Measurements from ENCODE around the gene ANO5. TPM values are rescaled to one million over a fixed set of nuclear protein-coding genes. Genes with fewer than 3 reads are reported as not detected.
"Not testable (repeated sequence)": the region's sequence is repeated elsewhere in the genome, so short reads cannot be mapped to it uniquely, and the experiment has no call there.

Gene ANO5
- total RNA-seq, 1 donor, result 0.54 TPM

DNA sequence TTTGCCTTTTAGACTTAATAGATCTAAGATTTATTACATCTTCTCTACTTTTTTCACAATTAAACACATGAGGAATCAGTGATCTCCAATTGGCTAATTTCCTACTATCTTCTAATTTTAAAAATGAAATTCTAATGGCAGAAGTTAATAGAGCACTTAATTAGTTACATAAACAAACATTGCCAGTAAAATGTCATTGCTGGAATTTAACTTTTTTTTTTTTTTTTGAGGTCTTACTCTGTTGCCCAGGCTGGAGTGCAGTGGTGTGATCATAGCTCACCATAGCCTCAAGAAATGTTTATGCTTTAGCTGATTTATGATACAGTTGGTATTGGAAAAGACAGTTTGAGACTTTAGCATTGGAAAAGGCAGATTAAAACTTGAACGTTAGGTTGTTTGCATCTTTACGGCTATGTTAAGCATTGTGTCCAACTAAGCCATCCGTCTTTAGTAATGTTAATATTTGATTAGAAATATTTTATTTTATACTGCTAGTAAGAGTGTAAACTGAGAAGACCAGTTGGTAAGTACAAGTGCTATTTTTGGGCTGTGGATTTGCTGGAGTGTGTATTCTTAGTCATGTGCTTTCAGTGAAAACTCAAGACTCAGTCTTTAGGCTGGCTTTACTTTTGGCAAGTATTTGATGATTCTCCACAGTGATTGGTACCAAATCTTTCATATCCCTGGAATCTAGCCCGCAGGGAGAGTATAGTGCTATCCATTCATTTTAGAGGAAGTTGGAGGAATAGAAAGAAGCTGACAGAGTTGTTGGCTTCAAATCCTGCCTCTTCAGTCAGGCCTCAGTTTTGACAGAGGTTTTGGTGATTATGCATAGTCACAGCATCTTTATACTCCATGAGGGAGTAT, 4.5 kb downstream of the ANO5 start:
- no peak for DNase-seq (ENCODE audit: low read depth in 2 of 3, low spot score in 2 of 3)

DNA sequence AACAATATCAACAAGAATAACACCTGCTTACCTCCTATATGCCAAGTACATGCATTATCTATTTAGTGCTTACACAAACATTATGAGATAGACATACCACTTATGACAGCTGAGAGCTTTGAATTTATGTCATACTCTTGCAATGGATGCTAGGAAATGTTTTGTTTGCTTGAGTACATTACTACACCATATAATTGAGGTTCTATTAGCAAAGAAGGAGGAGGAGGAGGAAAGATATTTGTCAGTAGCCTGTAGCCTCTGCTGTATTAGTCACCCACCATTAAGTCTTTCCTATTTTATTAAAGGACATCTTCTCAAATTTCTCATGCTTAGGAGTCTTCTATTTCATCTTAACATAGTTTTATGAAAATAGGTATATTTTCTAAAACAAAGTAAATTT, 6.4 kb downstream of the ANO5 start:
- no peak for DNase-seq (ENCODE audit: low read depth in 2 of 3, low spot score in 2 of 3)

DNA sequence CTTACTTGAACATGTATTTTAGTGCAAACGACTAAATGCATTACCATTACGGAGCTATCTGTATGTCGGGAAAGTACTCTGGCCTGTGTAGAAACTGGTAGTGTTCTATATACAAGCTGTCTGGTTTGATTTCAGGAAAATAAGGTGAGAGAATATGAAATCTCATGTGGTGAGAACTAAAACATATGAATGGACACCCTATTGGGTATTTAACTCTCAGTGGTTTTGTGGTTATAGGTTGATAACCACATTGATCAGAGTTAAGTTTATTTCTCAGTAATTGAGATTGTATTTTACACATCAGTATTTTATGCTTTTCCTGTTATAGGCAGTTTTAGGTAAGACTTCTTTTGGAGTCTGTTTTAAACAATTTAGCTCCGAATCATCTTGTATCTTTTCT, 10.4 kb downstream of the ANO5 start:
- no peak for DNase-seq (ENCODE audit: low read depth in 2 of 3, low spot score in 2 of 3)

DNA sequence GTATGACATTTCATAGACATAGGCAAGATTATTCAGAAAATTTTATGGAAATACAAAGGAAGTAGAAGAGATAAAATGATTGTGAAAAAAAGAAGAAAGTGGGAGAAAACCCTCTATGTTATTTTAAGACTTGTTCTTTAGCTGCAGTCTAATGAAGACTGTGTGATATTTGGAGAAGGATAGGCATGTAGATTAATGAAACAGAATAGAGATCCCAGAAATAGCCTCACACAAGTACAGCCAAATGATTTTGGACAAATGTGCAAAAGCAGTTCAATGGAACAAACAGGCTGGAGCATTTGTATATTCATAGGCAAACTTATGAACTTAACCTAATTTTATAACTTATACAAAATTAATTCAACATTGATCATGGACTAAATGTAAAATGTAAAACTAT, 14.3 kb downstream of the ANO5 start:
- DNase-seq (ENCODE audit: low read depth in 2 of 3, low spot score in 2 of 3), result no peak

DNA sequence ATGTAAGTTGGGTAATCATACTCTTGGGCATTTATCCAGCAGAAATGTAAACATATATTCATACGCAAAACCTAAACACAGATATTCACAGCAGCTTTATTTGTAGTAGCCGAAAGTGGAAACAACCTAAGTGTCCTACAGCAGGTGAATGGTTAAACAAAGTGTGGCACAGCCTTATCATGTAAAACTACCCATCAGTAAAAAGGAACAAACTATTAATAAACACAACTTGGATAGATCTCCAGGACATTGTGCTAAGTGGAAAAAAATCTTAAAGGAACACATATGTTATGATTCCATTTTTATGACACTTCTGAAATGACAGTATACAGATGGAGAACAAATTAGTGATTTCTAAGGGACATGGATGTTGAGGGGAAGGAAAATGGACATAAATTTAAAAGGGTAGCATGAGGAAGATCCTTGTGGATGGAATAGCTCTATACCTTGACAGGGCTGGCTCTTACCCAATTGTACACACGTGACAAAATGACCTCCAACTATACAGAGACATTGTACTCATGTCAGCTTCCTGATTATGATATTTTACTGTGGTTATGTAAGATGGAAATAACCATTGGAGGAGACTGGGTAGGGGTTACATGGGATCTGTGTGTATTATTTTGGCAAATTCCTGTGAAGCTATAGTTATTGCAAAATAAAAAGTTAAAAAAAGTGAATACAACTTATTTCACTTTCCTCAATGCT, 15.4 kb downstream of the ANO5 start:
- no peak for DNase-seq (ENCODE audit: low read depth in 2 of 3, low spot score in 2 of 3)

DNA sequence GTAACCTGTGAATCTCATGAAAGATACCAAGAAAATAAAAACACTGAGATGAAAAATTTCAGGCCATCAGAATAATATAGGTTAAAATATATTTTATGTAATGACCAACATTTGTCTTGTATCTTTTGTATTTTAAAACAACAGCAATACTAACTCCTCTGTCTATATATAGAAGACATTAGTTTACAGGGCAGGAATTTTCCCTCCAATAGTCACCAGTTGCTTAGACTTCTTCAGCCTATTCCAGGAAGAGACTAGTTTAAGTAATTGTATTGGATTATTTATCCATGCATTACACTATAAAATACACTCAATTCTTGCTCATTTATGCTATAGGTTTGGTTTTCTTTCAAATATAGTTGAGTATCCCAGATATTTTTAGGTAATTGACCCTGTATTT, 24.1 kb downstream of the ANO5 start:
- no peak for DNase-seq (ENCODE audit: low read depth in 2 of 3, low spot score in 2 of 3)

DNA sequence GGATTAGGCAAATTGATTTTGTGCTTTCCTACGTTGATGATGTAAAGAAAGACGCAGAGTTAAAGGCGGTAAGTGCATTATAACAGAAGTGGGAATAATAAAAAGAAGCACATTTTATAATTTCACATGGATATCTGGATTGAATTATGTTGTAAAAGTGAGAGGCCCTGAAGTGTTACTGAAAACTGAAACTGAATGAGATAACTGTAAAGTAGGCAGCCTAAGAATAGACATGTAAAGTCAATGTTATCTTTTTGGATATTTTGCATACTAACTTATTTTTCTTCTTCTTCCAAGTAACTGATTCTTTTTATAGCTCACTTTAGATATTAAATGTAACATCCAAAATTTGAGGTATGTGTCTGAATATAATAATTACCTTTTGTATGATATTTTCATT, 28.3 kb downstream of the ANO5 start:
- DNase-seq (ENCODE audit: low read depth in 2 of 3, low spot score in 2 of 3), result no peak

DNA sequence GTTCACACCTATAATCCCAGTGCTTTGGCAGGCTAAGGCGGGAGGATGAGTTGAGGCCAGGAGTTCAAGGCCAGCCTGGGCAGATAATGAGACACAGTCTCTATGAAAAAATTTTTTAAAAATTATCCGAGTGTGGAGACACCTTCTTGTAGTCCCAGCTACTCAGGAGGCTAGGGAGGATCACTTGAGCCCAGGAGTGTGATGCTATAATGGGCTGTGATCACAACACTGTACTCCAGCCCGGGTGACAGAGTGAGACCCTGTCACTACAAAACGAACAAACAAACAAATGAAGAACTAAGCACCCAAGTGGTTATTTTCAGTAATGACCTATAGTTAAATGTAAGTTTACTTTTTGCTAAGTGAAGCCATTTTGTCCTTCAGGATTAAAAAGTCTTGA, 32.3 kb downstream of the ANO5 start:
- DNase-seq (ENCODE audit: low read depth in 2 of 3, low spot score in 2 of 3), result no peak

DNA sequence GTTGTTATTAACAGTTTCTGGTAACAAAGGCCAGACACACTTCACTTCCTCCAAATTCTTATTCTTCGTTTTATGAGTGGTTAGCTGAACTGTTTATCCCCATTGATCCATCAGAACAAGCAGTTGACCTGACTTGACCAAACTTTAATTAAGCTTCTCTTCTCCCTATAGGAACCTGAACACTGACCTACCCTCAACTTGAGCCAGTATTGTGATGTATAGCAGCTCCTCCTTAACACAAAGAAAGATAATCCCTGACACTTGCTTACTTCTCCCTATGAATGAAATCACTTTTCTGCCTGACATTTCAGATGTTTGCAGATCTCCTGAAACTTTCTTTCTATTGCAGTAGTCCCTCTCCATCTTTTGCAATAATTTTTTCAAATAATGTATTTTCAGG, 41.9 kb downstream of the ANO5 start:
- no peak for DNase-seq (ENCODE audit: low read depth in 2 of 3, low spot score in 2 of 3)

DNA sequence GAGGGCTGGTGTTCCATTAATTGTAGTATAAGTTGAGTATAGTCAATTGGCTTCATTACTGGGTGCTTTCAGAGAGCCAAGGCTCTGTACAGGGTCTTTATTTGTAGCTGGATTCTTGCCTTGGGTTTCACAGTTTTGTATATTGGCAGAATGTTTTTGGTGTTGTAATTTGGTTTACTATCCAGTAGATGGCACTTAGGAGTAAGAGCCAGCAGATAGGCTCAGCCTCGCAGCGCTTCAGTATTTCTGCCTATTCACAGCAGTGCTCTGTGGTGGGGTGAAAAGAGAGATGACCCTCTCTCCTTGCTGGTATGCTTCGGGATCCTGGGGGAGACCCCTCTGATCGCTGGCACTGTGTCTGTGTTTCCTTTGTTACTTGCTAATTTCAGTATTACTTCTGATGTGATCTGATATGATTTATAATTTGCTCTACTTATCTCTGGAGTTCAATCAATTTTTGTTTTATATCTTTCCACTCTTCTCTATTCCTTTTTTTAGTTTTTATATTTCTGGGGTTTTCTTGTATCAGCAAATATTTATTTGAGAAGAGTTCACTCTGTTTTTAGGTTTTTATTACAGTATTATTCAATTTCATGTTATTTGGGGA, 52.2 kb downstream of the ANO5 start:
- peak in 2 of 3 donors; percentile 26 to 53 for DNase-seq (ENCODE audit: low read depth in 2 of 3, low spot score in 2 of 3)

DNA sequence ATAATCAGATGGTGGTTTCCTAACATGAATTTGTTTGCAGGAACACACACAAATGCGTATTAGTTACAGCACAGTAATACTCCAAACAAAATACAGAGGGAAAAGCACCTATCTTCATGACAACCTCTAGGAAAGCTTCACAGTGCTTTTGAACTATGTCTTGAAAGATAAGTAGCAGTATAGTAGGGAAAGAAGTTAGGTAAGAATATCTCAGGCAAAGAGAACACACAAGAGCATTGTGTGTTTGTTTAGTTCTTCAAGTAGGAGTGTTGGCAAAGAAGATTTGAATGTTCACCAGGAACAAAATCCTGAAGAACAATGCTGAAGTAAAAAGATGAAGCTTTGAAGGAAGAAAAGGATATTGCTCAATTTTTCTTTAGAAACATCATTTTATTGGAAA, 54.1 kb downstream of the ANO5 start:
- DNase-seq (ENCODE audit: low read depth in 2 of 3, low spot score in 2 of 3), result no peak

DNA sequence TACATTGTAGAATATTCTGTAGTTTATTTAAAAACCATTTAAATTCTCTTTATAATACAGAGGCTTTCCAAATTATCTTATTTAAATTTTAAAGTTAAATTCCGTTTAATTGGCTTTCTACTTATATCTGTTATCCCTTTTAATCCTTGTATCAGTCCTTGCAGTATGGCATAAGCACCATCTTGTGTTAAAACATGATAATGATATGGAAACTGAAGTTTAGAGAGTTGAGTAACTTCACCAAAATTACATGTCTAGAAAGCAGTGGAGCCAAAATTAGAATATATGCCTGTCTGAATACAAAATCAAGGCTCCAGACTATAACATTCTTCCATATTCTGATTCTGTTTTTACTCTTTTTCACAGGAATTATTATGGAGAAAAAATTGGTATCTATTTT, 57.0 kb downstream of the ANO5 start:
- DNase-seq (ENCODE audit: low read depth in 2 of 3, low spot score in 2 of 3), result no peak

DNA sequence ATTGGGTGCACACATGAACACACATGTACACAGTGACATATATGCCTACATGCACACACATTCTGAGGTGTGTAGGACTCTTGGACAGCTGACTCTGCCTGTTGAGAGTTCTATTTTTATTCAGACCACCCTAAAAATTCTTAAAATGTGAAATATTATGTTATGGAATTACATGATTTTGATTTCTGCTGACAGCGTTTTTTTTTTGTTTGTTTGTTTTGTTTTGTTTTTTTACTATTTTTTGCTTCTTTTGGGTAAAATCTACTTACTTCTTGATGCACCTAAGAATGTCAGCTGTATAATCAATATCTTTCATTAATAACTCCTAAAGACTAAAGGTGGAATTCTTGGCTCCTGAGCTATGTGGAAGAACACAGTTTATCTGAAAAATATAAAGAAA, 64.0 kb downstream of the ANO5 start:
- DNase-seq (ENCODE audit: low read depth in 2 of 3, low spot score in 2 of 3), result no peak

DNA sequence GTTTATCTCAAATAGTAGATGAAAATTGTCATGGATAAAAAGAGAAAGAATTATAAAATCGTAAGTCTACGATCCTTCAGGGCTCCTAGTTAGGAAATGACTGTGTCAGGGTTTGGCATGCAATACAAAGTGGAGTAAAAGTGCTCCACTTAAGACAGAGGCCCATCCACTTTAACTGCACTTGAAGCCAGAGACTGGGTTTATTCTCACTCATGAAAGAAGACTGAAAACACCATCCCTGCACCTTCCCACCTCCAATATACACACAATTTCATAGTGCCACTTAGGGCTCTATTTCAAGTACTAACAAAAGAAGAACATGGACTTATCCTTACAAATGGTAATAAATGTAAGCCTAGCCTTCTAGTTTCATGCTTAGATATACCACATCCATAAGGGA, 70.7 kb downstream of the ANO5 start:
- DNase-seq (ENCODE audit: low read depth in 2 of 3, low spot score in 2 of 3), result no peak

DNA sequence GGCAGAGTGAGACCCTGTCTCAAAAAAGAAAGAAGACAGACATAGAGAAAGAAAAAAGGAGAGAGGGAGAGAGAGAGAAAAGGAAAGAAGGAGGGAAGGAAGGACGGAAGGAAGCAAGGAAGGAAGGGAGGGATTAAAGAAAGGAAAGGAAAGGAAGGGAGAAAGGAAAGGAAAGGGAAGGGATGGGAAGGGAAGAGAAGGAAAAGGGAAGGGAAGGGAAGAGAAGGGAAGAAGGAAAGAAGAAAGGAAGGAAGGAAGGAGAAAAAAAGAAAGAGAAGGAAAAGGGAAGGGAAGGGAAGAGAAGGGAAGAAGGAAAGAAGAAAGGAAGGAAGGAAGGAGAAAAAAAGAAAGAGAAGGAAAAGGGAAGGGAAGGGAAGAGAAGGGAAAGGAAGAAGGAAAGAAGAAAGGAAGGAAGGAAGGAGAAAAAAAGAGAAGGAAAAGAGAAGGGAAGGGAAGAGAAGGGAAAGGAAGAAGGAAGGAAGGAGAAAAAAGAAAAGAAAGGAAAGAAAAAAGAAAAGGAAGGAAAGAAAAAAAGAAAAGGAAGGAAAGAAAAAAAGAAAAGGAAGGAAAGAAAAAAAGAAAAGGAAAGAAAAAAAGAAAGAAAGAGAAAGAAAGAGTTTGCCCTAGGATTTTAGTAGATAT, 76.2 kb downstream of the ANO5 start:
- DNase-seq (ENCODE audit: low read depth in 2 of 3, low spot score in 2 of 3), result not testable (repeated sequence)

DNA sequence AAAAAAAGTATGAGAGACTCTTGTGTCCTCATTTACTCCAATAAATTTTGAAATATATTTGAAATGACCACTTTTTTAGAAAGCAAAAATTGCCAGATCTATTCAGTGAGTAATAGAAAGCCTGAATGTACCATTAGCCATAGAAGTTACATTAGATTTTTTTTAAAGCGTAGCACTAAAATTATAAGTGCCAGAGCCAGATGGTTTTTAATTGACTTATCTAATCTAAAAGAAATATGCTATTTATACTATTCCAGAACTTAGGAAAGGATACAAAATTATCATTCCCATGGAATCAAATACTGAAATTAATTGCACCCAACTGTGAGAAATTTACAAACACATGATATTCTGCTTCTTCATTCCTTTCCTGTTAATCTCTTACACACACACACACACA, 80.9 kb downstream of the ANO5 start:
- no peak for DNase-seq (ENCODE audit: low read depth in 2 of 3, low spot score in 2 of 3)

DNA sequence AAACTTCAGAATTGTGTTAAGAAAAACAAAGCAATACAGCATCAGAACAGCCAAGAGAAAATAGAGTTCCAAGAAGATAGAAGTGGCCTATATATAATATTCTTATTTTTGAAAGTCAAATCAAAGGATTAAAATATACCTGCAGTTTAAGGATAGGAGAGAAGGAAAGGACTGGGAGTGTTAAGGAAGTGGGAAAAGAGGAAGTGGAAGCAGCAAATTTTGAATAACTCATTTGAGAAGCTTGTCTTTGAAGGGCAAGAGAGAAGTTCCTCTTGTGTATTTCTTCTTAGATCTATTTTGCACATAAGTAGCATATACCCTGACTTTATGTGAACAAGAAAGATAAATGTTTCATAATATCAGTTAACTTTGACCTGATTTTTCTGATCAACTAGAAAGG, 82.7 kb downstream of the ANO5 start:
- DNase-seq (ENCODE audit: low read depth in 2 of 3, low spot score in 2 of 3), result no peak

DNA sequence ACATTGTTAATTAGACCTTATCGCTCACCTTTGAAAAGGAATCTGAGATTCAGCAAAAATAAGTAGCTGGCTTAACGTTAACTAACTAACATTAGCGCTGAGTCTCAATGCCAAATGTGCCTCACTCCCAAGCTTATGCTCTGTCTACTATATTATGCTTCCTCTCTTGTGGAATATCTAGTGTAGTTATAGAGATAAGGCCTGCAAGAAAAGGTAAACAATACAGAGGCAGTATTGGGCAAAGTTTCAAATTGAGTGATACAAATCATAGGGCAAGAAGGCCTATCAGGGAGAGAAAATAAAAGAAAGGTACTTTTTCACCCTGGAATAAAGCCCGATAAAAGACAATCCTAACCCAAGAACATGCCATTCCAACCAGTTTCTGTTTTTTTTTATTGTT, 83.7 kb downstream of the ANO5 start:
- no peak for DNase-seq (ENCODE audit: low read depth in 2 of 3, low spot score in 2 of 3)

DNA sequence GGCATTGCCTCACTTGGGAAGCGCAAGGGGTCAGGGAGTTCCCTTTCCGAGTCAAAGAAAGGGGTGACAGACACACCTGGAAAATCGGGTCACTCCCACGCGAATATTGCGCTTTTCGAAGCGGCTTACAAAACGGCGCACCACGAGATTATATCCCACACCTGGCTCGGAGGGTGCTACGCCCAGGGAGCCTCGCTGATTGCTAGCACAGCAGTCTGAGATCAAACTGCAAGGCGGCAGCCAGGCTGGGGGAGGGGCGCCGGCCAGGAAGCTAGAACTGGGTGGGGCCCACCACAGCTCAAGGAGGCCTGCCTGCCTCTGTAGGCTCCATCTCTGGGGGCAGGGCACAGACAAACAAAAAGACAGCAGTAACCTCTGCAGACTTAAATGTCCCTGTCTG, 92.1 kb downstream of the ANO5 start:
- not testable (repeated sequence) for DNase-seq (ENCODE audit: low read depth in 2 of 3, low spot score in 2 of 3)

DNA sequence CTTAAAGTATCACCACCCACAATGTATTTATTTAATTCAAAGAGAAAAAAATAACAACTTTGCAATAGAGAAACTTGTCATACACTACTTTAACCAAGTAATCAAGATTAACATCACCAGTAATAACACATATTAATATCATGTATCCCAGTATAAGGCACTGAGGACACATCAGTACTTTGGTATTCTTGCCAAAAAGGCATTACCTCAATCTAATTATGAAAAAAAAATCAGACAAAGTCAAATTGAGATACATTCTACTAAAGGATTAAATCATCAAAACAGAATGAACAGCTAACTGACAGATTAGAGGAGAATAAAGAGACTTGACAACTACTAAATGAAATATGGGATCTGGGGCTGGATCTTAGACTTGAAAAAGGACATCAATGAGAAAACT, 109.5 kb downstream of the ANO5 start:
- DNase-seq (ENCODE audit: low read depth in 2 of 3, low spot score in 2 of 3), result no peak

DNA sequence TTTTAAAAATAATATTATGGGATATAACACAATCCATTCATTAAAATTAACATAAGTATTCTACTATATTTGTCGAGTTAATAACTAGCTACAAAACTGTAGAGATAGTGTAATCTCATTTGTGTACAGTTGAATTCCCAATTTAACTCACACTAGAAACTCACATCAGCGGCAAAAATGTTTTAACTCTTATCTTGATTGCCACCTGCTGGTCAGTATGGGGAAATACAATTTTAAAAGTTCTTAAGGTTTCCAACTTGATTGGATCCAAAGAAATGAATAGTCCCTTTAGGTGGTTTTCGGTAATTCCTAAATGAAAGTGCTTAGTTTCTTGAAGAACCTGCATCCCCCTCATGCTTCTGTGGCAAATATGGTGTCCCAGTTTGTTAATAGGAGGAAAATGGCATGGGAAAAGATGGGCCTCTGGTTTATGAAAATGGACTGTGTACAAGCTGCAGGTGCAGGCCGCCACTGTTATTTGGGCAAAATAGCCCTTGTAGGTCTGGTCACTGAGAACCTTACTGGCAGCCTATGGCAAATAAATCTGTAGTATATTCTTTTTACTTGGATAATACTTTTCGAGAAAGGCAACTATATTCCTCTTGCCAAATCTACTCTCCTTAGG, 111.6 kb downstream of the ANO5 start:
- DNase-seq (ENCODE audit: low read depth in 2 of 3, low spot score in 2 of 3), result peak in 2 of 3 donors; percentile 21 to 38
